Mesodermal cell (in vitro differentiated cells): Measurements from ENCODE around the gene PCSK6.
"Not testable (repeated sequence)": the region's sequence is repeated elsewhere in the genome, so short reads cannot be mapped to it uniquely, and the experiment has no call there.

Source experiments
- H3K27ac ChIP-seq: 2 replicates; pipeline ENCODE4 v1.7.0; 2013; ENCODE audit warnings: mild to moderate bottlenecking, low read depth, low read length, moderate library complexity; ENCODE audit not compliant: severe bottlenecking
- H3K36me3 ChIP-seq: 2 replicates; pipeline ENCODE4 v1.7.1; 2013; ENCODE audit warnings: mild to moderate bottlenecking, low read length, moderate library complexity; ENCODE audit not compliant: control insufficient read depth, insufficient read depth
- H3K4me1 ChIP-seq: one replicate; pipeline ENCODE4 v1.7.1; 2013; ENCODE audit warnings: mild to moderate bottlenecking, low read length; ENCODE audit not compliant: insufficient read depth, control insufficient read depth, poor library complexity, severe bottlenecking
- H3K4me3 ChIP-seq: 2 replicates; pipeline ENCODE4 v1.7.0; 2013; ENCODE audit warnings: low read length, control low read depth, mild to moderate bottlenecking; ENCODE audit not compliant: insufficient read depth, poor library complexity, severe bottlenecking; ENCODE audit errors: extremely low read depth
- H3K9me3 ChIP-seq: 2 replicates; pipeline ENCODE4 v1.7.1; 2013; ENCODE audit warnings: mild to moderate bottlenecking, low read length, moderate library complexity; ENCODE audit not compliant: control insufficient read depth
- WGBS, 2 experiments: methylation state at CpG; one replicate each; pipeline ENCODE4 v1.1.5; 2013; ENCODE audit warnings: missing lambda C conversion rate in 2 of 2; ENCODE audit not compliant: insufficient coverage in 2 of 2; 5-methylcytosine and 5-hydroxymethylcytosine counted together

The PCSK6 gene

DNA sequence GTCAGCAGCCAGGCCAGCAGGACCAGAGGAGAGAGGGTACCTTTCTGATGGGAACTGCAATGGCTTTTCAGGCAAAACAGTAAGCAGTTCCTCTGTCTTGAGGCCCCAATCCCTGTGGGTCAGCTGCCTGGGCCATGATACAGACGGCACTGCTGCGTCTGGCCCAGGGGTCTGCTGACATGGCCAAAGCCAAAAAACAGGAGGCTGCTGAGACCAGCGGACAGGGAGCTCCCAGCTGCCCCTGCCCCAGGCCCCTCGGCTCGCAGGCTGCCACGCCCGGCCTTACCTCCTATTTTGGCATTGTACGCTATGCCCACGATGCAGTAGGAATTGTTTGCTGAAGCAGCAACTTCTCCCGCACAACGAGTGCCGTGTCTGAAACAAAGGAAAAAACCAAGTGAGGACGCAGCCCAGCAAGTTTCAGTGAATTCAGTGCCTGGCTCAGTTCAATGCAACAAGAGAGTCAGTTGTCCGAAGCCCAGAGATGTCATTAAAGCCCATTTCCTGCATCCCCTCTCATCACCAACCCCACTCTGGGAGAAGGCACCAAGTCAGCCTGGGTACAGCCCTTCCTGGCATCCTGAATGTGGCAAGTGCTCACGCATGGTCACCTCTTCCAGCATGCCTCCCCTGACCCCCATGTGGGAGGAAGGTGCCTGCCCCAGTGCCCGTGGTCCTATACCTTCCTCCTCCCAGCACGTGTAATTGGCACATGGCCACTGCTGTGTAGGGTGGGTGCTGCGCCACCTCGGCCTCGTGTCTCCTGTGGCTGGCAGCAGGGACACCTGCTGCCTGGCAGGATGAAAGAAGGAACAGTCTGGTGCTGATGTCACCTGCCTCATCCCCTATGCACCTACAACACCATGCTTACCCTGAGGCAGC is 61.7 kb downstream of the PCSK6 start:
- H3K4me3 ChIP-seq, result no peak overlapping the region

GRCh38 chr15:101426761-101427333 is 62.7 kb downstream of the PCSK6 start:
- Histone ChIP-seq H3K27ac (no peak overlapping the region), H3K4me1 (peaks cover 5% of the 10 kb centered on the region), H3K9me3 (no peaks in the 10 kb centered on the region), H3K4me3 (no peak overlapping the region), H3K36me3 (no peaks in the 10 kb centered on the region)
- 86 to 87% methylated on average over 12 to 15 of the region's 17 CpGs for WGBS, 2 experiments

More for the DNA sequence above, 61.7 kb downstream of the PCSK6 start:
- H3K36me3 ChIP-seq, result no peaks in the 10 kb centered on the region
- WGBS, 2 experiments, result 88 to 93% methylated on average over 16 to 19 of the region's 20 CpGs
- H3K4me1 ChIP-seq, result peaks cover 5% of the 10 kb centered on the region
- H3K9me3 ChIP-seq, result no peaks in the 10 kb centered on the region
- H3K27ac ChIP-seq, result no peak overlapping the region

DNA sequence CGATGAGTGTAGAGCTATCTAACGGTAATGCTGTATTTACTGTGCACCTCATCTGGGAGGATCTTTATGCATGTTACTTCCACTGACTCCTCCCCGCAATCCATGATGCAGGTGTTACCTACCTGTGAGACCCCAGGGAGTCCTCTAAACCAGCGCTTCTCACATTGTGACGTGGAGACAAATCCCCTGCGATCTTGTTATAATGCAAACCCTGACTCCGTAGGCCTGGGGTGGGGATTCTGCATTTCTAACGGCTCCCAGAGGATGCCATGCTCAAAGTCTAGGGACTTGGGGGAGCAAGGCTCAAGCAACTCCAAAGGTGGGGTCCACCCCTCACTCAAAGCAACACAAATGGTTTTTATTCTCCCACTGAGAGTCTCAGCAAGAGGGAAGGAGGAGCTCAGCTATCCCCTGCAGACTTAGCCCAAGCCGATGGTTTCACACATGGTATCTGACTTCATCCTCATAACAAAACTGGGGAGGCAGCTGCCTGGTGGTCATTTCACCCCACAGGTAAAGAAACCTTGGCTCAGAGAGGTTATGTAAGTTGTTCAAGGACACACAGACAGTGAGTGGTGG is 63.6 kb downstream of the PCSK6 start:
- Histone ChIP-seq H3K27ac (no peak overlapping the region), H3K4me1 (peaks cover 5% of the 10 kb centered on the region), H3K36me3 (no peaks in the 10 kb centered on the region), H3K4me3 (no peak overlapping the region), H3K9me3 (no peaks in the 10 kb centered on the region)
- 60 to 61% methylated on average over 6 to 8 of the region's 9 CpGs for WGBS, 2 experiments

GRCh38 chr15:101424984-101425383 is 64.5 kb downstream of the PCSK6 start:
- Histone ChIP-seq H3K27ac (no peak overlapping the region), H3K4me1 (peaks cover 5% of the 10 kb centered on the region), H3K9me3 (no peaks in the 10 kb centered on the region), H3K4me3 (no peak overlapping the region), H3K36me3 (no peaks in the 10 kb centered on the region)
- 87 to 95% methylated on average over 7 of the region's 7 CpGs for WGBS, 2 experiments

- WGBS, 2 experiments, result 91 to 95% methylated on average over 4 of the region's 4 CpGs
- H3K36me3 ChIP-seq, result no peaks in the 10 kb centered on the region
- no peaks in the 10 kb centered on the region for H3K4me1 ChIP-seq
- no peak overlapping the region for H3K27ac ChIP-seq
- no peaks in the 10 kb centered on the region for H3K9me3 ChIP-seq
- no peak overlapping the region for H3K4me3 ChIP-seq
Measured at GRCh38 chr15:101420232-101420631, 69.3 kb downstream of the PCSK6 start.

GRCh38 chr15:101416475-101416874 is 73.0 kb downstream of the PCSK6 start:
- not testable (repeated sequence) for H3K4me3 ChIP-seq, H3K36me3 ChIP-seq, H3K9me3 ChIP-seq, H3K4me1 ChIP-seq, H3K27ac ChIP-seq
- 84% methylated on average over 5 to 6 of the region's 6 CpGs for WGBS, 2 experiments

- no peaks in the 10 kb centered on the region for H3K36me3 ChIP-seq
- H3K4me3 ChIP-seq, result no peak overlapping the region
- H3K9me3 ChIP-seq, result no peaks in the 10 kb centered on the region
- WGBS, 2 experiments, result no CpG with 5 or more reads among the region's 3 CpGs
- H3K27ac ChIP-seq, result no peak overlapping the region
- H3K4me1 ChIP-seq, result no peaks in the 10 kb centered on the region
Measured at GRCh38 chr15:101413239-101413638, 76.3 kb downstream of the PCSK6 start.

GRCh38 chr15:101411581-101411980 is 77.9 kb downstream of the PCSK6 start:
- Histone ChIP-seq H3K36me3 (no peaks in the 10 kb centered on the region), H3K27ac (no peak overlapping the region), H3K4me3 (no peak overlapping the region), H3K9me3 (no peaks in the 10 kb centered on the region), H3K4me1 (no peaks in the 10 kb centered on the region)
- 76 to 85% methylated on average over 6 to 9 of the region's 10 CpGs for WGBS, 2 experiments

- H3K9me3 ChIP-seq, result no peaks in the 10 kb centered on the region
- H3K4me3 ChIP-seq, result no peak overlapping the region
- H3K36me3 ChIP-seq, result no peaks in the 10 kb centered on the region
- WGBS, 2 experiments, result 82 to 84% methylated on average over 6 to 12 of the region's 12 CpGs
- H3K27ac ChIP-seq, result no peak overlapping the region
- H3K4me1 ChIP-seq, result no peaks in the 10 kb centered on the region
Measured at GRCh38 chr15:101411085-101411484, 78.4 kb downstream of the PCSK6 start.

DNA sequence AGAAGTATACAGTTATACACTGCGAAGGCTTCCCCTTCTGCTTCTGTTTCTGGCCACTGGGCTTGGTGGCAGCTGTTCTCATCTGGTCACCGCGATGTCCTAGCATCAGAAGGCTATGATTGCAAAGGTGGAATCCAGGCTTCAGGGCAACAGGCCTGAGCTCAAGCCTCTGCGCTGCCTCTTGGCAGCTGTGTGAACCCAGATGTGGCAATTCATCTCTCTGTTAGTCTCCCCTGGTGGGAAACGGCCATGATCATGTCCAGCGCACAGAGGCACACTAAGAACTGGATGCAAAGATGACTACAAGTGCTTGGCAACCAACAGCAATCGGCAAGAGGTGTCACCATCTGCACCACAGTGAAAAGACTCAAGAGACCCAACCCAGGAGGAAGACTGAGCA is 78.9 kb downstream of the PCSK6 start:
- Histone ChIP-seq H3K36me3 (no peaks in the 10 kb centered on the region), H3K4me3 (no peak overlapping the region), H3K9me3 (no peaks in the 10 kb centered on the region), H3K27ac (no peak overlapping the region), H3K4me1 (no peaks in the 10 kb centered on the region)
- 90 to 93% methylated on average over 7 of the region's 7 CpGs for WGBS, 2 experiments

DNA sequence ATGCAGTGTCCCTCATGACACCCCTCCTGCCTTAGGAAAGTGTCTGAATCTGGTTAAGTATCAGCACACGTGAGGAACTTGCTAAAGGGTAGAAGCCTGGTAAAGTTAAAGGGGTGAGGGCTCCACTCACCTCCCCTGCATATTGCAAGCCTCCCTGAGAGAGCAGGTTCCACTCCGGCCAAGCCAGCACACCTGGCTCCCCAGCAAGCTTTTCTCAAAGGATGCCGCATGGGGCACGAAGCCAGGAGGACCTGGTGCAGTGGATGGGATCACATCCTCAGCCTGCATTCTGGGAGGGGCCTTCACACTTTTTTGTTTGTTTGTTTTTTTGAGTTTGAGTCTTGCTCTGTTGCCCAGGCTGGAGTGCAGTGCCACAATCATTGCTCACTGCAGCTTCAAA is 79.9 kb downstream of the PCSK6 start:
- no peaks in the 10 kb centered on the region for H3K9me3 ChIP-seq
- WGBS, 2 experiments, result 93 to 100% methylated on average over 3 to 4 of the region's 4 CpGs
- no peaks in the 10 kb centered on the region for H3K4me1 ChIP-seq
- no peak overlapping the region for H3K4me3 ChIP-seq
- no peak overlapping the region for H3K27ac ChIP-seq
- no peaks in the 10 kb centered on the region for H3K36me3 ChIP-seq
